ENCODE results near the gene EHD2.

Gene EHD2

DNA sequence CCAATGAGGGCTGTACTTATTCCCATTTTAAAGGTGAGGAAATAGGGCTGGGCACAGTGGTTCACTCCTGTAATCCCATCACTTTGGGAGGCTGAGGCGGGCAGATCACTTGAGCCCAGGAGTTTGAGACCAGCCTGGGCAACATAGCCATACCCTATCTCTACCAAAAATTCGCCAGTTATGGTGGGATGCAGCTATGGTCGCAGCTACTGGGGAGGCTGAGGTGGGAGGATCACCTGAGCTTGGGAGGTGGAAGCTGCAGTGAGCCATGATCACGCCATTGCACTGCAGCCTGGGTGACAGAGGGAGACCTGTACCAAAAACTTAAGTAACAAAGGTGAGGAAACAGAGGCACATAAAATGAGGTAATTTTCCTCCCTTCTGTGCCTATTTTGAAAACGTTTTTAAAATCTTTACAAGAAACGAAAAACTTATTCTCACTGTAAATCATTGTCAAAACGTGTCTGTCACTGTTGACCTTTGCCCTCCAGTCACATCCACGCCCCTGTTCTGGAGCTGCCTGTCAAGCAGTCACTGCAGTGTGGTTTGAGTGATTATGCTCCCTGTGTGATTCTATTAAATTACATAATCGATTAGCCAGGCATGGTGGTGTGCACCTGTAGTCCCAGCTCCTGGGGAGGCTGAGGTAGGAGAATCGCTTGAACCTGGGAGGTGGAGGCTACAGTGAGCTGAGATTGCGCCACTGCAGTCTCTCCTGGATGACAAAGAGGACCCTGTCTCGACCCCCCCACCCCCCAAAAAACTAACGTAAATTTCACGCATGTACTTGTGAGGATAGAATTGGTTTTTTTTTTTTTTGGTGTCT, 44.6 kb downstream of the EHD2 start:
- Mint-ChIP-seq H3K9me3 (no peaks in the 10 kb centered on the region), H3K4me3 (no peak overlapping the region), H3K36me3 (ENCODE audit: low read depth) (peaks cover 44% of the 10 kb centered on the region)

DNA sequence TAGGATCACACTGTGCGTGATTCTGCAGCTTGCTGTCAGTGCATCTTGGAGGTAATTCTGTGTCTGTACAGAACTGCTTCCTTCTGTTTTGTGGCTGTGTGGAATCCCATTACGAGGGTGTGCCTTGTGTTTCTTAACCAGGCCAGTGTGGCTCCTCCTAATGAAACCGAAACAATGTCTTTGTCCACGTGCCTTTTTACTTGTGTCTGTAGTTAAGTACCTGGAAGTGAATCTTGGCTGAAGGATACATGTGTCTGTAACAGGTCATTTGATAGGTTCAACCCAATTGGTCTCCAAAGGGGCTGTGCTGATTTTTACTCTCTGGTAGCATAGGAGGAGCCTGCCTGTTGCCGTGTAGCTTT, 45.2 kb downstream of the EHD2 start:
- H3K27ac Mint-ChIP-seq, result no peak overlapping the region
- no peaks in the 10 kb centered on the region for H3K4me1 Mint-ChIP-seq
- H3K4me3 Mint-ChIP-seq, result no peak overlapping the region
- H3K9me3 Mint-ChIP-seq, result no peaks in the 10 kb centered on the region
- H3K27me3 Mint-ChIP-seq (ENCODE audit: low read depth), result peaks cover 4% of the 10 kb centered on the region
- H3K36me3 Mint-ChIP-seq (ENCODE audit: low read depth), result peaks cover 38% of the 10 kb centered on the region
- TF ChIP-seq, protein P1, sequence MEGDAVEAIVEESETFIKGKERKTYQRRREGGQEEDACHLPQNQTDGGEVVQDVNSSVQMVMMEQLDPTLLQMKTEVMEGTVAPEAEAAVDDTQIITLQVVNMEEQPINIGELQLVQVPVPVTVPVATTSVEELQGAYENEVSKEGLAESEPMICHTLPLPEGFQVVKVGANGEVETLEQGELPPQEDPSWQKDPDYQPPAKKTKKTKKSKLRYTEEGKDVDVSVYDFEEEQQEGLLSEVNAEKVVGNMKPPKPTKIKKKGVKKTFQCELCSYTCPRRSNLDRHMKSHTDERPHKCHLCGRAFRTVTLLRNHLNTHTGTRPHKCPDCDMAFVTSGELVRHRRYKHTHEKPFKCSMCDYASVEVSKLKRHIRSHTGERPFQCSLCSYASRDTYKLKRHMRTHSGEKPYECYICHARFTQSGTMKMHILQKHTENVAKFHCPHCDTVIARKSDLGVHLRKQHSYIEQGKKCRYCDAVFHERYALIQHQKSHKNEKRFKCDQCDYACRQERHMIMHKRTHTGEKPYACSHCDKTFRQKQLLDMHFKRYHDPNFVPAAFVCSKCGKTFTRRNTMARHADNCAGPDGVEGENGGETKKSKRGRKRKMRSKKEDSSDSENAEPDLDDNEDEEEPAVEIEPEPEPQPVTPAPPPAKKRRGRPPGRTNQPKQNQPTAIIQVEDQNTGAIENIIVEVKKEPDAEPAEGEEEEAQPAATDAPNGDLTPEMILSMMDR (IDR thresholded peaks at IDR 0.05; ENCODE audit: unreplicated experiment in 3 of 3), result no peak

More for the DNA sequence above, 44.6 kb downstream of the EHD2 start:
- H3K4me1 Mint-ChIP-seq, result no peaks in the 10 kb centered on the region
- no peak overlapping the region for H3K27ac Mint-ChIP-seq
- peaks cover 4% of the 10 kb centered on the region for H3K27me3 Mint-ChIP-seq (ENCODE audit: low read depth)
- TF ChIP-seq, protein P1 (IDR thresholded peaks at IDR 0.05; ENCODE audit: unreplicated experiment in 3 of 3), result no peak

DNA sequence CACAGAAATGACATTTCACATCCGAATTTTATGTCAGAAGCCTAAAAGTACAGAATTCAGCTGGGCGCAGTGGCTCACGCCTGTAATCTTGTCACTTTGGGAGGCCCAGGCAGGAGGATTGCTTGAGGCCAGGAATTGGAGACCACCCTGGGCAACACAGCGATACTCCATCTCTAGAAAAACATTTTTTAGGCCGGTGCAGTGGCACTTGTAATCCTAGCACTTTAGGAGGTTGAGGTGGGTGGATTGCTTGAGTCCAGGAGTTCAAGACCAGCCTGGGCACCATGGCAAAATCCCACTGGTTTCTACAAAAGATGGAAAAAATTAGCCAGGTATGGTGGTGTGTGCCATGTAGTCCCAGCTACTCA, 47.4 kb downstream of the EHD2 start:
- Mint-ChIP-seq H3K27me3 (ENCODE audit: low read depth) (peaks cover 4% of the 10 kb centered on the region), H3K9me3 (no peaks in the 10 kb centered on the region), H3K4me3 (no peak overlapping the region), H3K27ac (no peak overlapping the region), H3K36me3 (ENCODE audit: low read depth) (peaks cover 30% of the 10 kb centered on the region), H3K4me1 (no peaks in the 10 kb centered on the region)
- TF ChIP-seq, protein P1 (IDR thresholded peaks at IDR 0.05; ENCODE audit: unreplicated experiment in 3 of 3), result no peak

DNA sequence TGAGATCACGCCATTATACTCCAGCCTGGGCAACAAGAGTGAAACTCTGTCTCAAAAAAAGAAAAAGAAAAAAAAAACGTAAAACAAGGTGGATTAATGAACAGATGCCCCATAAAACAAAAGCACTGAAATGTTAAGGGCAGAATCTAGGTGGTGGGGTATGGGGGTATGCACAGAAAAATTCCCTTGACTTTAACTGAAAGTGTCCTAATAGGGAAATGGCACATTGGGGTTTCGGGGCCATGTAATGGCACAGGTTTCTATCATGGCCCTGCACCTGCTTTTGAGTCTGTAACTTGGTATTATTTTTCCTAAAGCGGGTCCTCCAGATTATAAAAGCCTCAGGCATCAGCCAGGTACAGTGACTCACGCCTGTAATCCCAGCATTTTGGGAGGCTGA, 48.3 kb downstream of the EHD2 start:
- Mint-ChIP-seq H3K27me3 (ENCODE audit: low read depth) (peaks cover 4% of the 10 kb centered on the region), H3K36me3 (ENCODE audit: low read depth) (peaks cover 29% of the 10 kb centered on the region), H3K27ac (no peak overlapping the region), H3K4me1 (no peaks in the 10 kb centered on the region), H3K4me3 (no peak overlapping the region), H3K9me3 (no peaks in the 10 kb centered on the region)
- TF ChIP-seq, protein P1 (IDR thresholded peaks at IDR 0.05; ENCODE audit: unreplicated experiment in 3 of 3), result no peak

DNA sequence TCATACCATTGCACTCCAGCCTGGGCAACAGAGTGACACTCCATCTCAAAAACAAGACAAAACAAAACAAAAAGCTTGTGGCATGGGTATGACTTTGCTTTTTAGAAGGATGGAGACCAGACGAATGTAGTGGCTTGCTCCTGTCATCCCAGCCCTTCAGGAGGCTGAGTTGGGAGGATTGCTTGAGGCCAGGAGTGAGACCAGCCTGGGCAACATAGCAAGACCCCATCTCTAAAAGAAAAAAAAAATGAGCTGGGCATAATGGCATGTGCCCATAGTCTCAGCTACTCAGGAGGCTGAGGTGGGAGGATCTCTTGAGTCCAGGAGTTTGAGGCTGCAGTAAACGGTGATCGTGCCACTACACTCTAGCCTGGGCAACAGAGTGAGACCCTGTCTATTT, 48.9 kb downstream of the EHD2 start:
- no peak overlapping the region for H3K4me3 Mint-ChIP-seq
- TF ChIP-seq, protein P1 (IDR thresholded peaks at IDR 0.05; ENCODE audit: unreplicated experiment in 3 of 3), result no peak
- peaks cover 23% of the 10 kb centered on the region for H3K36me3 Mint-ChIP-seq (ENCODE audit: low read depth)
- H3K27me3 Mint-ChIP-seq (ENCODE audit: low read depth), result peaks cover 7% of the 10 kb centered on the region
- H3K4me1 Mint-ChIP-seq, result no peaks in the 10 kb centered on the region
- H3K9me3 Mint-ChIP-seq, result no peaks in the 10 kb centered on the region
- no peak overlapping the region for H3K27ac Mint-ChIP-seq

Measured in nephron (organoid).